Measurements from ENCODE around the gene ESYT2.
"Not testable (repeated sequence)": the region's sequence is repeated elsewhere in the genome, so short reads cannot be mapped to it uniquely, and the experiment has no call there.

Gene ESYT2

DNA sequence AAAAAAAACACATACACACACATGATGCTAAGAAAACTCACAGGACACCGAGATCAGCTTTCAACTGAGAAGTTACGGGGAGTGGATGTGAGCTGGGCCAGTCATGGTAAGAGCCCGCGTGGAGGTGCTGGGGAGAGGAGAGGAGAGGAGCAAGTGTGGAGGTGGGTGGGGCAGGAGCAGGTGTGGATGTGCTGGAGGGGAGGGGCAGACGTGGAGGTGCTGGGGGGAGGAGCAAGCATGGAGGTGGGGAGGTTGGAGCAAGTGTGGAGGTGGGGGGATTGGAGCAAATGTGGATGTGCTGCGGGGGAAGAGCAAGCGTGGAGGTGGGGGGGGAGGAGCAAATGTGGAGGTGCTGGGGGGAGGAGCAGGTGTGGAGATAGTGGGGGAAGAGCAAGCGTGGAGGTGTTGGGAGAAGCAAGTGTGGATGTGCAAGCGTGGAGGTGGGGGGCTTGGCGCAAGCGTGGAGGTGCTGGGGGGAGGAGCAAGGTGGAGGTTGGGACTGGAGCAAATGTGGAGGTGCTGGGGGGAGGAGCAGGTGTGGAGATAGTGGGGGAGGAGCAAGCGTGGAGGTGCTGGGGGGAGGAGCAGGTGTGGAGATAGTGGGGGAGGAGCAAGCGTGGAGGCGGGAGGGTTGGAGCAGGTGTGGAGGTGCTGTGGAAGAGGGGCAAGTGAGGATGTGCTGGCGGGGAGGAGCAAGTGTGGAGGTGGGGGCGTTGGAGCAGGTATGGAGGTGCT lies 100.2 kb downstream of the ESYT2 start:
- DNase-seq (ENCODE audit: low read depth, low spot score) = no peak

DNA sequence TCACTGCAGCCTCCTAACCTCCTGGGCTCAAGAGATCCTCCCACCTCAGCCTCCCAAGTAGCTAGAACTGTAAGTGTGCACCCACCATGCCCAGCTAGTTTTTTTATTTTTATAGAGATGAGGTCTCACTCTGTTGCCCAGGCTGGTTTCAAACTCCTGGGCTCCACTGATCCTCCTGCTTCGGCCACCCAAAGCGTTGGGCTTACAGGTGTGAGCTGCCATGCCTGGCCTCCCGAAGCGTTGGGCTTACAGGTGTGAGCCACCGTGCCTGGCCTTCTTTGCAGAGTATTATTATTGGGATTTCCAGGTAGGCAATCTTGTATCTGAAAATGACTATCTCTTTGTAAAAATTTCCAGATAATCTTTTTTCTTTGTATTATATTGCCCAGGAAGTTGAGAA lies 101.6 kb downstream of the ESYT2 start:
- DNase-seq (ENCODE audit: low read depth, low spot score) = no peak

DNA sequence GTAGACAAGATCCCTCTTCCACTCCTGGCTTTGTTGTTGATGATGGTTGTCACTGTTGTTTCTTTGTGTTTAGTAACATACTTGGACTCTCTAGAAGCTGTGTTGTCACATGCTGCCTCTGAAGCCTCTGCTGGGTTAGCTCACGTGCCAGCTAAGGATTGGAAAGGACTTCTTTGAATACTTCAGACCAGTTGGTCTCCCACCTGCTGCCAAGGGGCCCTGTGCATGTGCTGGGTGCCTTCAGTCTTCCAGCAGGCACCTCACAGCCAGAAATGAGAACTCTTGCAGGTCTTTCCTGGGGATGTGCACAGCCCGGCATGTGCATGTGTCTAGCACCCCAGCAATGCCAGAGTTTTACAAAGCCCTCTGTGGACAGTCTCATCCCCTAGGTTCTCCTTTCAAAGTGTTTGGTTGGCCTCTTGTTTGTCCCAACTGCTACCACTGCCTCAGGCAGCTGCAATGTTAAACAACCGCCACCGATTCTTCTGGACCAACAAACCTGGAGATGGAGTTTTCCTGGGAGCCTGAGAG lies 103.0 kb downstream of the ESYT2 start:
- DNase-seq (ENCODE audit: low read depth, low spot score) = no peak

DNA sequence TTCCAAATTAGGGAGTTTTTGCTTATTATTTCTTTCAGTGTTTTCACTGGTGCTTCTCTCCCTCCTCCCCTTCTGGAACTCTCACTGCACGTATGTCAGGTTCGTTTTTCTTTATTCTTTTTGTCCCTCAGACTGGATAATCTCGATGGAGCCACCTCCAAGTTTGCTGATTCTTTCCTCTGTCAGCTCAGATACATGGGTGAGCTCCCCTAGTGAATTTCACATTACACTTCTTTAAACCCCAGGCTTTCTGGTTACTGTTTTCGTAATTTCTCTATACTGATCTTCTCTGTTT lies 103.9 kb downstream of the ESYT2 start:
- DNase-seq (ENCODE audit: low read depth, low spot score) = no peak

GRCh38 chr7:158724658-158725505 lies 104.4 kb downstream of the ESYT2 start:
- DNase-seq (ENCODE audit: low read depth, low spot score) = no peak

DNA sequence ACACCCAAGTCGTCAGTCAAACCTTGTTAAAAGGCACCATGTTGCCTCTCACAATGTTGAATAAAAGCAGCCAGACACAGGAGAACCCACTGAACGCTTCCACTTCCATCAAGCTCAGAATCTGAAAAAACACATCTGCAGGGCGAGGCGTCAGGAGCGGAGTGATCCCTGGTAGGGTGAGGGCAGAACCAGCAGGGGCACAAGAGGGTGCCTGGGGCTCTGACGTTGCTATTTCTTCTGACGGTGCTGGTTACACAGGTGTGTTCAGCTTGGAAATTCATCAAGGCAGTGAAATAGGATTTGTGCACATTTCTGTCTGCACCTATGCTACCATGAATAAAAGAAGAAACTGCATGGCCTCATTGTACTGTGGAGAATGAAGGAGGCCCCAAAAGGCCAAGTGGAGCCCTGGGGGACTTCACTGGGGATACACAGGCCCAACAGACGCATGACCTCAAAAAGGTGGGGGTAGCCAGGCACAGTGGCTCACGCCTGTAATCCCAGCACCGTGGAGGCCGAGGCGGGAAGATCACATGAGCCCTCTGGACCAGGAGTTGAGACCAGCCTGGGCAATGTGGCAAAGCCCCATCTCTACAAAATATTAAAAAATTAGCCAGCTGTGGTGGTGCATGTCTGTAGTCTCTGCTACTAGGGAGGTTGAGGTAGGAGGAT lies 105.5 kb downstream of the ESYT2 start:
- DNase-seq (ENCODE audit: low read depth, low spot score) = no peak

- no peak for DNase-seq (ENCODE audit: low read depth, low spot score)
These were observed 106.0 kb downstream of the ESYT2 start for GRCh38 chr7:158723266-158723665.

DNA sequence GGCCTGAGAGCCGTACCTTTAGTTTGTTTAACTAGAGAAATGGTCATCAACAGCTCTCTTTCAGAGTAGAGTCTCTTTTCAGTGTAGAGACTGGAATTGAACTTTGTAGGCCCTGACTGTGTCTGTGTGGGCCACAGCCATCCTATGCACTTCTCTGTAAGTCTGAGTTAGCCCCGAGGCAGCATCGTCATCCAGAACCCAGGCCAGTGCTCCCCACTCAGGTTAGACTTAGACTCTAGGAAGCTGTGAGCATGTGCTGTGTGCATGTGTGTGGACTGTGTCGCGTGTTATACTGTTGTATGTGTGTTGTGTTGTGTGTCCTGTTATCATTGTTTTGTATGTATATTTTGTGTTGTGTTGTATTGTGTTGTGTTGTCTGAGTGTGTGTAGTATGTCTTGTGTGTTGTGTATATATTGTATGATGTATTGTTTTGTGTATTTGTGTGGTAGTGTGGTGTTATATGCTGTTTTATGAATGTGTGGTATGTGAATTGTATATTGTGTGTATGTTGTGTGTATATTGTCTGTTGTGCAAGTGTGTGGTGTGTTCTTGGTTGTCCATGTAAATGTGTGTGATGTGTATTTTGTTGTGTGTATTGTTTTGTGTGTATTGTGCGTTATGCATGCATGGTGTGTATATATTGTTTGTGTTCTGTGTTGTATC lies 106.6 kb downstream of the ESYT2 start:
- no peak for DNase-seq (ENCODE audit: low read depth, low spot score)

DNA sequence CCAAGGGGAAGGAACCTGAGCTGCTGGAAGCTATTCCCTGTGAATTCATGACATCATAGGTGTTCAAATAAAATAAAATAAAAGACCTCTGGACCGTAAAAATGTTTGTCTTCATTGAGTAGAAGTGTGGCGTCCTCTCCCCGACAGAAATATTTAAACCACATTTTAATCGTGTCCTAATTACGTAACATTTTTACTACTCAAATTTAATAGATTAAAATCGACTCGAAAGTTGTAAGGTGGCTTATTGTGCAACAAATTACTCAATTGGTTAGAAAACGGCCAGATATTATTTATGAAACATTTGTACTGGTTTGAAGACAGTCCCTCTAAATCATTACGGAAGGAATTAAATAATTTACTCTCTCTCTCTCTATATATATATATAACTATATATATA lies 109.2 kb downstream of the ESYT2 start:
- DNase-seq (ENCODE audit: low read depth, low spot score) = no peak

- no peak for DNase-seq (ENCODE audit: low read depth, low spot score)
These were observed 112.5 kb downstream of the ESYT2 start for GRCh38 chr7:158716802-158717201.

GRCh38 chr7:158710651-158711102 lies 118.6 kb downstream of the ESYT2 start:
- DNase-seq (ENCODE audit: low read depth, low spot score) = no peak

DNA sequence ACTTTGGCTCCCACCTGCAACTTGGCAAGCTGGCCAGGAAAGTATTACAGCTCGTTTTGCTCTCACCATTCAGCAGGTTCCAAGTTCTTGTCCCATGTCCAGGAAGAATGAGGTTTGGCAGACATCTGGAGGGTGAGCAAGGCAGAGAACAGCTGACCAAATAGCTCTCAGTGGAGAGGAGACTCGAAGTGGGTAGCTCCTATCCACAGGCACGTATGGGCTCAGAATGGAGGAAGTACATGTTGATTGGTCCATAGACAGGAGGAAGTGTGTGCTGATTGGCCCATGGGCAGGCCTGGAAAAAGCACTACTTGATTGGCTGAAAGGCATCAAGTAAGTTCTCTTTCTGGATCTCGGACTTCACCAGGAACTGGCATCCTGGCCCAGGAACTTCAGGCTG lies 121.7 kb downstream of the ESYT2 start:
- no peak for DNase-seq (ENCODE audit: low read depth, low spot score)

DNA sequence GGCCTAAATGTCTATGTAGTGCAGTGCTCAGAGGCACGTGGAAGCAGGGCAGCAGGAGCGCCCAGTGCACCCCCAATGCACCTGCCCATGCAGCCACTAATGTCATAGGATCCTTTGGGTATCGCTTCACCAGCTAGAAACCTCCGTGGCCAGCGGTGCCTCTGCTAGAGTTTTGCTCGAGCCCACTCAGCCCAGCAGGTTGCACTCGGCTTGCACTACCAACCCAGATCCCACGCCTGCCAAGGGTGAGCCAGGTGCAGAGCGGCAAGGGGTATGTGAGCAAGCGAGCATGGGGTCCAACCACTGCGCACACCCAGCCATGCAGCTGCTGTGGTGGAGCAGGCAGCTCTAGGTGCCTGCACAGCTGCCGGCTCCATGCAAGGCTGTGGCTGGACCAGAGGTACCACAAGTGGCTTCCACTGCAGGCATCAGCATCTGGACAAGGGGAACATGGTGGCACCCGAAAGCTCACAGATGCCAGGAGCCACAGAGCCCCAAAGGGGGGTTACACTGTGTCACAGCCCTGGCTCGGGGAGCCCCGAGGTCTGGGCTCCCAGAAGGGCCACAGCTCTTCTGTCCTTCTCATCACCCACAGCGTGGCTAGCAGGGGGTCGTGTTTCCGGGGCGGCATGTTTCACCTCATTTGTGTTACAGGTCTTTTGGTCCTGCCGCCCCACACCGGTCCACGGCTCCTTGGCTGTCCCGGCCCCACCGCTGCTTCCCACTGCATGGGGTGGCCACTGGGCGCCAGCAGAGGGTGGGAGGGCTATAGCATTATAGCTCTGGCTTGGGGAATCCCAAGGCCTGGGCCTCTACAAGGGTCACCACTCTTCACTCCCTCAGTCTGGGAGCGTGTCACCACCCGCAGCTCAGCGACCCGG lies 122.4 kb downstream of the ESYT2 start:
- no peak for DNase-seq (ENCODE audit: low read depth, low spot score)

DNA sequence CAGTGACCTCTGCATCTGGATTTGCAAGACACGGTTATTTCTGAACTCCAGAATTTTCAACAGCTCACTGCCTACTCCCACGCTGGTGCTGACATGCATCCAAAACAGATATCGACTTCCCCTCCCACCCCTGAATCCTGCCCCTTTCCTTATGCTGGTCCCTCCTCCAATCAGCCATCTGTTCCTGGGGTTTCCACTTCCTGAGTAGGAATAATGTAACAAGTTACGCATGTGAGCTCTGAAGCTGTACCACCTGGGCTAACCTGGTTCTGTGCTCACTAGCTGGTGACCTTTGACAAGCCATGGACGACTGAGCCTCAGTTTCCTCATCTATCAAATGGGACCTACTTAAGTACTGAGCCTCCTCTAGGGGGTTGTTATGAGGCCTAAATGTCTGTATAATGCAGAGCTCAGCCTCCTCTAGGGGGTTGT lies 123.0 kb downstream of the ESYT2 start:
- DNase-seq (ENCODE audit: low read depth, low spot score) = no peak

DNA sequence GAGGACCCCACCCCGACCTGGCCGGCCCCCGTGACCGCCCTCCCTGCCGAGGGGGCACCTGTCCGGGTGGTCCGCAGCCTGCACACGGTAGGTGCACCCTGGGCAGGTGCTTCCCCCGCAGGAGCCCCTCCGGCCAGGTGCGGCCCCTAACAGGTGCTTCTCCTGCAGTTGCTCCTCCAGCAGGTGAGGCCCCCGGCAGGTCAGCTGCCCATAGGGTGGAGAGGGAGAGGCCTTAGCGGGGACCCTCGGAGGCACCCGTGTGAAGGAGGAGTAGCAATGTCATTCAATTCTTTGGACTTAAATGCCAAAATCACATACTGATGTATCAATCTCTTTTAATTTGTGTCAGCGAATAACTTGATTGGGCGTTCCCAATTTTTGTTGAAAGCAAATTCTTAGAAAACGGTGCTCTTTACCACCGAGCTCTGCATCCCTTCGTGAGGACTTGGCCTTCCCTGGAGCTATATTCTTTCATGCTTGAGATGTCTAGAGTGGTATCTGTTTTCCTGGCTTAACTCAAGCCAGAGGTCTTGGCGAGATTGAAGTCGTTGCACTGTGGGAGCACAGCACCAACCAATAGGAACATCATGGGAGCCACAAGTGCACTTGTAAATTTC lies 124.0 kb downstream of the ESYT2 start:
- no peak for DNase-seq (ENCODE audit: low read depth, low spot score)

DNA sequence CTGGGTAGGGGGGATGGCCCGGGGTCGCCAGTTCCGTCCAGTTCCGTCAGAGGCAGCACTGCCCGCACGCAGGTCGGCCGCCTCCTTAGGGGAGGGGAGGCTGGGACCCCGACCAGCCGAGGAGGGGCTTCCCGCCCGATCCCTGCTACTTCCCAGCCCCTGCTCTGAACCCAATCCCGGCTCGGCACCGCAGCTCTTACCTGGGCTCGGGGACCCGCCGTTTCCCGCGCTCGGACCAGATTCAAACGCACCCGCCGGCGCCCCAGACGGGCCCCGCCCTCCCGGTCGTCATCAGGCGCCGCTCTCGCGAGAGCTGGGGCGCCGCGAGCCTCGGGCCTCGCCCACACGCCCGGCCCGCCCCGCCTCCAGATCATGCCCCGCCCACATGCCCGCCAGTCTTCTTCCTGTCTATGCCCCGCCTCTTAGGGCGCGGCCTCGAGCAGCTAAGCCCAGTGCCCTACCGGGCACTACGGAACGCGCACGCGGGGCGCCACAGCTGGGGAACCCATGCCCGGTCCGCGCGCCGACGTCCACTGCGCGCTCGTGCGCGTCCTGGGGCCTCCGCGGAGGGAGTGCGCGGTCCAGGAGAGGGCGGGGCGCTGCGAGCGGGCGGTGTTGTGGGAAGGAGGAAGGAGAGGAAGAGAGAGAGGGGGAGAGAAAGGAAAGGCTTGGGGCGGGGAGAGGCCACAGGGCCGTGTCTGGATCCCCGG lies 124.6 kb downstream of the ESYT2 start, which contains the start of gene NCAPG2:
NCAPG2 (minus strand) TSS at position 281 of the 710 bp plus-strand sequence. CDS start 2,905 bp downstream, outside the sequence.
- peak; percentile 48 for DNase-seq (ENCODE audit: low read depth, low spot score)

GRCh38 chr7:158703679-158704523 lies 125.4 kb downstream of the ESYT2 start:
- DNase-seq (ENCODE audit: low read depth, low spot score) = not testable (repeated sequence)

- DNase-seq (ENCODE audit: low read depth, low spot score) = no peak
These were observed 126.4 kb downstream of the ESYT2 start for GRCh38 chr7:158702944-158703343.

GRCh38 chr7:158702196-158702595 lies 127.1 kb downstream of the ESYT2 start:
- DNase-seq (ENCODE audit: low read depth, low spot score) = peak; percentile 50

All from iPS DF 19.7 (cell line).